SK-N-SH treated with all-trans-retinoic acid at 6 μM for 48 hours (cell line): Measurements from ENCODE around the gene KRT16.
"Not testable (repeated sequence)": the region's sequence is repeated elsewhere in the genome, so short reads cannot be mapped to it uniquely, and the experiment has no call there.

Experiments
- BACH2 ChIP-seq: fragments of 250-450 bp; sonication (Bioruptor Pico); IDR thresholded peaks from 2 replicates; pipeline ENCODE4 v1.9.0; 2021; ENCODE audit warnings: mild to moderate bottlenecking, borderline replicate concordance
- TF ChIP-seq, protein P1 (sequence below): fragments of 250-450 bp; sonication (Bioruptor Pico); IDR thresholded peaks from 2 replicates; pipeline ENCODE4 v1.8.0; 2020; ENCODE audit warnings: mild to moderate bottlenecking, moderate library complexity, borderline replicate concordance

DNA sequence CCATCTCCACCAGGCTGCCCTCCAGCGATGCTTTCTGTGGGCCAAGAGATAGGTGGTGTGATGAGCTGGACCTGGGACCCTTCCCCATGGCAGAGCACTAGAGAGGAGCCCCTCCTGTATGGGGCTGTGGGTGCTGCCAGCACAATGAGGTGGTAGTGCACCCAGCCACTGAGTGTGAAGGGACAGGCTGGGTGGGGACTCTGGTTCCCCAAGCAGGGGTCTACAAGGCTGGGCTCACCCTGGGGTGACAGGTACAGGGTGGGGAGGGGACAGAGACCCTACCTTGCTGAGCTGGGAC, 15.5 kb upstream of the KRT16 start:
- TF ChIP-seq BACH2 (CRISPR knock-in tag), result not testable (repeated sequence)
- TF ChIP-seq, protein P1, sequence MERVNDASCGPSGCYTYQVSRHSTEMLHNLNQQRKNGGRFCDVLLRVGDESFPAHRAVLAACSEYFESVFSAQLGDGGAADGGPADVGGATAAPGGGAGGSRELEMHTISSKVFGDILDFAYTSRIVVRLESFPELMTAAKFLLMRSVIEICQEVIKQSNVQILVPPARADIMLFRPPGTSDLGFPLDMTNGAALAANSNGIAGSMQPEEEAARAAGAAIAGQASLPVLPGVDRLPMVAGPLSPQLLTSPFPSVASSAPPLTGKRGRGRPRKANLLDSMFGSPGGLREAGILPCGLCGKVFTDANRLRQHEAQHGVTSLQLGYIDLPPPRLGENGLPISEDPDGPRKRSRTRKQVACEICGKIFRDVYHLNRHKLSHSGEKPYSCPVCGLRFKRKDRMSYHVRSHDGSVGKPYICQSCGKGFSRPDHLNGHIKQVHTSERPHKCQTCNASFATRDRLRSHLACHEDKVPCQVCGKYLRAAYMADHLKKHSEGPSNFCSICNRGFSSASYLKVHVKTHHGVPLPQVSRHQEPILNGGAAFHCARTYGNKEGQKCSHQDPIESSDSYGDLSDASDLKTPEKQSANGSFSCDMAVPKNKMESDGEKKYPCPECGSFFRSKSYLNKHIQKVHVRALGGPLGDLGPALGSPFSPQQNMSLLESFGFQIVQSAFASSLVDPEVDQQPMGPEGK, result not testable (repeated sequence)
